GM12878 (cell line): ENCODE data around the gene PSMB9. TPM values are rescaled to one million over a fixed set of nuclear protein-coding genes. Genes with fewer than 3 reads are reported as not detected.
A peak's percentile ranks its signal among the peaks of the same experiment; 100 is the strongest.

ENCODE experiments used
- ATAC-seq: fragments of 200-7000 bp; cut with Tn5 transposase; 3 replicates; pipeline ENCODE4 v1.9.1; 2020; ENCODE audit warnings: mild to moderate bottlenecking, moderate library complexity
- BruUV-seq: library from RNA; stranded (reverse); fragments of 400-500 nt; replicated peaks from 2 replicates; lab custom pipeline; 2021; lab: Mats Ljungman, UMichigan
- CTCF ChIA-PET: fragments of 300-600 bp; sonication (Branson Sonifier 250); formaldehyde crosslinking; extraction: SDS; loops from one replicate; lab custom pipeline; 2021; ENCODE audit warnings: inconsistent platforms; lab: Yijun Ruan, JAX
- POLR2A ChIA-PET: fragments of 350-600 bp; formaldehyde crosslinking; extraction: SDS; loops from one replicate; lab custom pipeline; 2021; ENCODE audit warnings: inconsistent platforms; lab: Charles Lee
- RAD21 ChIA-PET: fragments of 300-600 bp; sonication (Branson Sonifier 250); formaldehyde crosslinking; loops from one replicate; lab custom pipeline; 2023; ENCODE audit warnings: antibody characterized with exemption; ENCODE audit not compliant: unreplicated experiment; lab: Charles Lee
- SMC1A ChIA-PET: fragments of 300-600 bp; sonication (Branson Sonifier 250); formaldehyde crosslinking; loops from one replicate; lab custom pipeline; 2023; ENCODE audit not compliant: unreplicated experiment, uncharacterized antibody; lab: Charles Lee
- DNase-seq: peaks from one replicate; pipeline ENCODE4 v3.0.0-alpha.2; 2011; ENCODE audit warnings: low read depth, low spot score
- FAIRE-seq: peaks from 3 replicates; lab custom pipeline; 2011; peaks lifted over from hg19 to GRCh38; lab: Jason Lieb, UNC
- H2AFZ ChIP-seq: 2 replicates; pipeline ENCODE4 v1.6.0; 2011; ENCODE audit warnings: low read depth, low read length, control low read depth; ENCODE audit not compliant: control insufficient read depth
- H3K27ac ChIP-seq: 2 replicates; pipeline ENCODE4 v1.5.1; 2011; ENCODE audit warnings: control low read depth; ENCODE audit not compliant: control insufficient read depth, insufficient read depth
- H3K27me3 ChIP-seq, 2 experiments: replicated peaks in 1 of 2; 2 replicates each; pipeline versions ENCODE4 v1.6.0 to v1.6.1; 2011; ENCODE audit warnings: low read length in 1 of 2; ENCODE audit not compliant: control insufficient read depth in 2 of 2, insufficient read depth in 2 of 2
- H3K36me3 ChIP-seq, 2 experiments: 2 replicates each; pipeline ENCODE4 v1.5.1; 2011; ENCODE audit warnings: low read length in 1 of 2; ENCODE audit not compliant: control insufficient read depth in 2 of 2, insufficient read depth in 2 of 2
- H3K4me1 ChIP-seq: 2 replicates; pipeline ENCODE4 v1.6.1; 2011; ENCODE audit warnings: mild to moderate bottlenecking, low read length, moderate library complexity, mixed read lengths; ENCODE audit not compliant: control insufficient read depth, insufficient read depth
- H3K4me2 ChIP-seq: 2 replicates; pipeline ENCODE4 v1.6.0; 2011; ENCODE audit warnings: control low read depth; ENCODE audit not compliant: control insufficient read depth, insufficient read depth
- H3K4me3 ChIP-seq: fragments of 200-600 bp; sonication (generic); 2 replicates; pipeline ENCODE4 v1.5.1; 2016
- H3K79me2 ChIP-seq: 2 replicates; pipeline ENCODE4 v1.6.0; 2011; ENCODE audit warnings: low read length; ENCODE audit not compliant: control insufficient read depth, insufficient read depth
- H3K9ac ChIP-seq: 2 replicates; pipeline ENCODE4 v1.8.0; 2011; ENCODE audit warnings: low read length, control low read depth, mixed read lengths; ENCODE audit not compliant: control insufficient read depth, insufficient read depth
- H3K9me3 ChIP-seq: replicated peaks from 3 replicates; pipeline ENCODE4 v1.5.1; 2011; ENCODE audit warnings: mild to moderate bottlenecking, low read length; ENCODE audit not compliant: control insufficient read depth, insufficient read depth
- H4K20me1 ChIP-seq: 2 replicates; pipeline ENCODE4 v1.6.0; 2011; ENCODE audit not compliant: control insufficient read depth, insufficient read depth
- BCL11A ChIP-seq: IDR thresholded peaks from 2 replicates; pipeline ENCODE4 v1.6.1; 2011; ENCODE audit warnings: low read depth, low read length
- CBFB ChIP-seq: IDR thresholded peaks from 2 replicates; pipeline ENCODE4 v1.6.1; 2016; ENCODE audit warnings: antibody characterized with exemption, low read depth
- NFYB ChIP-seq: IDR thresholded peaks from 2 replicates; pipeline ENCODE4 v1.6.1; 2011; ENCODE audit warnings: low read depth, mild to moderate bottlenecking, low read length, improper control_type of control experiment, moderate library complexity; ENCODE audit not compliant: insufficient read depth
- STAT1 ChIP-seq: fragments of 450-650 bp; conservative IDR thresholded peaks from 2 replicates; pipeline ENCODE4 v1.6.1; 2014; ENCODE audit warnings: antibody characterized with exemption, mild to moderate bottlenecking
- SUPT20H ChIP-seq: IDR thresholded peaks from 2 replicates; pipeline ENCODE4 v1.6.1; 2011; ENCODE audit warnings: low read depth, mild to moderate bottlenecking, low read length, moderate library complexity, borderline replicate concordance; ENCODE audit not compliant: control insufficient read depth
- TCF12 ChIP-seq: IDR thresholded peaks from 2 replicates; pipeline ENCODE4 v1.6.1; 2011; ENCODE audit warnings: low read depth, mild to moderate bottlenecking, low read length
- WGBS: methylation state at CpG from one replicate; pipeline ENCODE4 v1.1.6; 2016; ENCODE audit warnings: low lambda C conversion rate; ENCODE audit not compliant: insufficient replicate concordance, insufficient coverage; ENCODE audit errors: missing lambda C conversion rate; 5-methylcytosine and 5-hydroxymethylcytosine counted together
- in situ Hi-C: fragments of 300-500 bp; cut with MboI; formaldehyde crosslinking; loops from 9 replicates; pipeline ENCODE4 v1.14.3; 2018; ENCODE audit warnings: mixed read lengths
- intact Hi-C: fragments of 100-400 bp; cut with micrococcal nuclease; formaldehyde crosslinking; loops from one replicate; pipeline ENCODE4 v1.14.2; 2022; ENCODE audit not compliant: unreplicated experiment
- polyA plus RNA-seq, 11 experiments: library from polyadenylated mRNA; depleted of rRNA in 4 of 11; unstranded in 6 of 11; stranded (reverse) in 5 of 11; fragments of >200 nt; fragmentation: Nextera tagmentation in 4 of 11; fragmentation: Illumina TruSeq in 1 of 11; extraction: Ambion mirVana in 4 of 11; extraction: Trizol in 1 of 11; gene quantifications; 1 replicate in 1 of 11; 2 replicates in 10 of 11; pipeline versions ENCODE4 v1.2.1 to v1.2.3, GENCODE V29; 2011 to 2016; ENCODE audit warnings: inconsistent platforms in 2 of 11, missing spikeins in 2 of 11, low read depth in 1 of 11
- total RNA-seq, 4 experiments: library from RNA; depleted of rRNA in 3 of 4; stranded (reverse); fragments of >200 nt in 3 of 4; fragmentation: Illumina TruSeq in 1 of 4; extraction: Trizol in 1 of 4; gene quantifications; 2 replicates each; pipeline versions ENCODE4 v1.2.1 to v1.2.3, GENCODE V29; 2013 to 2021
- TF ChIP-seq, protein P1 (sequence below): IDR thresholded peaks from 2 replicates; pipeline ENCODE4 v1.6.1; 2011; ENCODE audit warnings: mild to moderate bottlenecking, low read depth, low read length, moderate library complexity; ENCODE audit not compliant: insufficient replicate concordance
- TF ChIP-seq, protein P2 (sequence below): fragments of 450-650 bp; IDR thresholded peaks from 2 replicates; pipeline ENCODE4 v1.6.1; 2017; ENCODE audit warnings: borderline replicate concordance
- TF ChIP-seq, protein P3 (sequence below): fragments of 450-650 bp; formaldehyde crosslinking; IDR thresholded peaks from 2 replicates; pipeline ENCODE4 v1.5.0; 2022; ENCODE audit warnings: mild to moderate bottlenecking, missing genetic modification characterization
- TF ChIP-seq, protein P4 (sequence below): IDR thresholded peaks from 2 replicates; pipeline ENCODE4 v1.6.1; 2012; ENCODE audit warnings: low read depth, low read length, improper control_type of control experiment

The PSMB9 gene
- total and polyA plus RNA-seq, 10 of the 15 experiments (the other 5 are each of a cell fraction or from before 2014, with no cell fraction given): 167 to 517 (median 275) TPM

DNA sequence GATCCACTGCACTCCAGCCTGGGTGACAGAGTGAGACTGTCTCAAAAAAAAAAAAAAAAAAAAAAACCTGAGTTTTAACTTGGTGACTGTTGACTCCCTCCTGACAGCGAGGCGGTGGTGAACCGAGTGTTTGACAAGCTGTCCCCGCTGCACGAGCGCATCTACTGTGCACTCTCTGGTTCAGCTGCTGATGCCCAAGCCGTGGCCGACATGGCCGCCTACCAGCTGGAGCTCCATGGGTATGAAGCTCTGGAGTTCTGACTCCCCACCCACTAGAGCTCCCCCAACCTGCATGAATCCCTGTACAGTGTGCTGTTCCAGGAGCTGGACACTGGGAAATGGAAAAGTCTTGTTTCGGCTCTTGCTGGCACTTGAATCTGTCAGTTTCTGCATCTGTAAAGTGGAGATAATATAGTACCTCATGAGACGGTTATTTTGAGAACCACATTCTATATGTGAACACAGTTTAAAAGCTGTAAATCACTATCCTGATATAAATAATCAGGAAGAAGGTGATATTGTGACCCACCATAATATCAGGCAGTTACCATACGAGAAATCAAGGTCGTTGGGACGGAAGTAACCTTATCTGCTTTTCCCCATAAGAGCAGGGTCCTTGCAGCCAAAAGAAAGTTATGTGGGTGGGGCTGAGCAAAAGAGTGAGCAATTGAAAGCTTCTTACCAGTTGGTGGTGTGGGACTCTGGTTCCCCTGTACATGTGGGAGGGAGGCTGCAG, 3.3 kb downstream of the PSMB9 start:
- Histone ChIP-seq H3K4me2 (0 out of 2 replicates have a peak overlapping the region, but pooled peaks have one; percentile 92), H3K27ac (no peak overlapping the region), H3K36me3 (peaks cover 4 to 12% of the 10 kb centered on the region in 2 experiments), H3K79me2 (peaks cover 52% of the 10 kb centered on the region), H3K4me1 (peaks cover 22% of the 10 kb centered on the region), H2AFZ (no peak overlapping the region), H3K4me3 (no peak overlapping the region), H3K27me3 (no peaks in the 10 kb centered on the region), H4K20me1 (no peaks in the 10 kb centered on the region), H3K9ac (no peak overlapping the region), H3K9me3 (no peaks in the 10 kb centered on the region)
- in situ Hi-C loops (no loop called here), intact Hi-C loops (loop anchor here (10.0 kb wide), 1 partner anchor 253 kb away; no protein-coding TSS in a partner anchor)
- RAD21 ChIA-PET: interaction anchor here (0.7 to 7.7 kb wide), 5 partner anchors 10 to 157 kb away, joined by 3 to 269 read pairs (median 4); partner anchors contain the start of genes PSMB8 and TAP2
- no peak for ATAC-seq
- no peak for DNase-seq
- BruUV-seq: no TSS peak
- CTCF ChIA-PET: interaction anchor here (0.8 to 8.0 kb wide), 11 partner anchors 11 to 444 kb away, joined by 3 to 299 read pairs (median 5); partner anchors contain the start of genes HLA-DMA, PSMB8 and TAP2
- TF ChIP-seq BCL11A: no peak
- TF ChIP-seq, protein P1, sequence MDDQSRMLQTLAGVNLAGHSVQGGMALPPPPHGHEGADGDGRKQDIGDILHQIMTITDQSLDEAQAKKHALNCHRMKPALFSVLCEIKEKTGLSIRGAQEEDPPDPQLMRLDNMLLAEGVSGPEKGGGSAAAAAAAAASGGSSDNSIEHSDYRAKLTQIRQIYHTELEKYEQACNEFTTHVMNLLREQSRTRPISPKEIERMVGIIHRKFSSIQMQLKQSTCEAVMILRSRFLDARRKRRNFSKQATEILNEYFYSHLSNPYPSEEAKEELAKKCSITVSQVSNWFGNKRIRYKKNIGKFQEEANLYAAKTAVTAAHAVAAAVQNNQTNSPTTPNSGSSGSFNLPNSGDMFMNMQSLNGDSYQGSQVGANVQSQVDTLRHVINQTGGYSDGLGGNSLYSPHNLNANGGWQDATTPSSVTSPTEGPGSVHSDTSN: no peak
- TF ChIP-seq, protein P2, sequence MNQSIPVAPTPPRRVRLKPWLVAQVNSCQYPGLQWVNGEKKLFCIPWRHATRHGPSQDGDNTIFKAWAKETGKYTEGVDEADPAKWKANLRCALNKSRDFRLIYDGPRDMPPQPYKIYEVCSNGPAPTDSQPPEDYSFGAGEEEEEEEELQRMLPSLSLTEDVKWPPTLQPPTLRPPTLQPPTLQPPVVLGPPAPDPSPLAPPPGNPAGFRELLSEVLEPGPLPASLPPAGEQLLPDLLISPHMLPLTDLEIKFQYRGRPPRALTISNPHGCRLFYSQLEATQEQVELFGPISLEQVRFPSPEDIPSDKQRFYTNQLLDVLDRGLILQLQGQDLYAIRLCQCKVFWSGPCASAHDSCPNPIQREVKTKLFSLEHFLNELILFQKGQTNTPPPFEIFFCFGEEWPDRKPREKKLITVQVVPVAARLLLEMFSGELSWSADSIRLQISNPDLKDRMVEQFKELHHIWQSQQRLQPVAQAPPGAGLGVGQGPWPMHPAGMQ: no peak
- TF ChIP-seq, protein P3, sequence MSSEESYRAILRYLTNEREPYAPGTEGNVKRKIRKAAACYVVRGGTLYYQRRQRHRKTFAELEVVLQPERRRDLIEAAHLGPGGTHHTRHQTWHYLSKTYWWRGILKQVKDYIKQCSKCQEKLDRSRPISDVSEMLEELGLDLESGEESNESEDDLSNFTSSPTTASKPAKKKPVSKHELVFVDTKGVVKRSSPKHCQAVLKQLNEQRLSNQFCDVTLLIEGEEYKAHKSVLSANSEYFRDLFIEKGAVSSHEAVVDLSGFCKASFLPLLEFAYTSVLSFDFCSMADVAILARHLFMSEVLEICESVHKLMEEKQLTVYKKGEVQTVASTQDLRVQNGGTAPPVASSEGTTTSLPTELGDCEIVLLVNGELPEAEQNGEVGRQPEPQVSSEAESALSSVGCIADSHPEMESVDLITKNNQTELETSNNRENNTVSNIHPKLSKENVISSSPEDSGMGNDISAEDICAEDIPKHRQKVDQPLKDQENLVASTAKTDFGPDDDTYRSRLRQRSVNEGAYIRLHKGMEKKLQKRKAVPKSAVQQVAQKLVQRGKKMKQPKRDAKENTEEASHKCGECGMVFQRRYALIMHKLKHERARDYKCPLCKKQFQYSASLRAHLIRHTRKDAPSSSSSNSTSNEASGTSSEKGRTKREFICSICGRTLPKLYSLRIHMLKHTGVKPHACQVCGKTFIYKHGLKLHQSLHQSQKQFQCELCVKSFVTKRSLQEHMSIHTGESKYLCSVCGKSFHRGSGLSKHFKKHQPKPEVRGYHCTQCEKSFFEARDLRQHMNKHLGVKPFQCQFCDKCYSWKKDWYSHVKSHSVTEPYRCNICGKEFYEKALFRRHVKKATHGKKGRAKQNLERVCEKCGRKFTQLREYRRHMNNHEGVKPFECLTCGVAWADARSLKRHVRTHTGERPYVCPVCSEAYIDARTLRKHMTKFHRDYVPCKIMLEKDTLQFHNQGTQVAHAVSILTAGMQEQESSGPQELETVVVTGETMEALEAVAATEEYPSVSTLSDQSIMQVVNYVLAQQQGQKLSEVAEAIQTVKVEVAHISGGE: no peak
- no peak for TF ChIP-seq STAT1
- TF ChIP-seq, protein P4, sequence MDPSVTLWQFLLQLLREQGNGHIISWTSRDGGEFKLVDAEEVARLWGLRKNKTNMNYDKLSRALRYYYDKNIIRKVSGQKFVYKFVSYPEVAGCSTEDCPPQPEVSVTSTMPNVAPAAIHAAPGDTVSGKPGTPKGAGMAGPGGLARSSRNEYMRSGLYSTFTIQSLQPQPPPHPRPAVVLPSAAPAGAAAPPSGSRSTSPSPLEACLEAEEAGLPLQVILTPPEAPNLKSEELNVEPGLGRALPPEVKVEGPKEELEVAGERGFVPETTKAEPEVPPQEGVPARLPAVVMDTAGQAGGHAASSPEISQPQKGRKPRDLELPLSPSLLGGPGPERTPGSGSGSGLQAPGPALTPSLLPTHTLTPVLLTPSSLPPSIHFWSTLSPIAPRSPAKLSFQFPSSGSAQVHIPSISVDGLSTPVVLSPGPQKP: no peak
- no peak for TF ChIP-seq TCF12
- TF ChIP-seq CBFB: no peak
- TF ChIP-seq NFYB: no peak
- TF ChIP-seq SUPT20H: no peak
- FAIRE-seq: no peak
- 80% methylated on average over 14 of the region's 14 CpGs for WGBS
- POLR2A ChIA-PET: interaction anchor here (0.5 to 8.1 kb wide), 4 partner anchors 11 to 87 kb away, joined by 4 to 357 read pairs (median 20); partner anchors contain the start of genes PSMB8 and TAP2
- SMC1A ChIA-PET: interaction anchor here (0.8 to 7.5 kb wide), 7 partner anchors 12 to 127 kb away, joined by 3 to 131 read pairs (median 5); partner anchors contain the start of gene TAP2
